SKM-1 (cell line): Measurements from ENCODE around the gene TFB1M.

Experiments used
- DNase-seq: peaks from one replicate; lab custom pipeline; 2025; ENCODE audit not compliant: unreplicated experiment; lab: John Stamatoyannopoulos, UW

Gene TFB1M

DNA sequence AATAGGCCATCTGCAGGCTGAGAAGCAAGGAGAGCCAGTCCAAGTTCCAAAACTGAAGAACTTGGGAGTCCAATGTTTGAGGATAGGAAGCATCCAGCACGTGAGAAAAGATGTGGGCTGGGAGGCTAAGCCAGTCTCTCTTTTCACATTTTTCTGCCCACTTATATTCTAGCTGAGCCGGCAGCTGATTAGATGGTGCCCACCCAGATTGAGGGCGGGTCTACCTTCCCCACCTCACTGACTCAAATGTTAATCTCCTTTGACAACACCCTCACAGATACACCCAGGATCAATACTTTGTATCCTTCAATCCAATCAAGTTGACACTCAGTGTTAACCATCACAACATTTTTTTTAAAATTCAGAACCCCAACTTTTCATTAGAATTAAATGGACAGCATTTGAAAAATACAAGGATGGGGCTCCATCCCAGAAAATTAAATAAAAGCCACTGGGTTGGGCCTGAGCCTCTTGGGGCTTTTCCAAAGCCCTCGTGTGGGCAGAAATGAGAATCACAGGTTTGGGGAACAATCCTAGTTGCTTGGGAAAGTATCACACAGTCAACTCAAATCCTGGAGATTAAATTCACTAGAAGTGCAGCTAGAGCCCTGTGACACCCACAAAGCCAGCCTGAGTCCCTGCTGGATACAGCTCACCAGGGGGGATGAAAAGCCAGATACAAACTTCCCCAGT is 48.3 kb downstream of the TFB1M start:
- no peak for DNase-seq

DNA sequence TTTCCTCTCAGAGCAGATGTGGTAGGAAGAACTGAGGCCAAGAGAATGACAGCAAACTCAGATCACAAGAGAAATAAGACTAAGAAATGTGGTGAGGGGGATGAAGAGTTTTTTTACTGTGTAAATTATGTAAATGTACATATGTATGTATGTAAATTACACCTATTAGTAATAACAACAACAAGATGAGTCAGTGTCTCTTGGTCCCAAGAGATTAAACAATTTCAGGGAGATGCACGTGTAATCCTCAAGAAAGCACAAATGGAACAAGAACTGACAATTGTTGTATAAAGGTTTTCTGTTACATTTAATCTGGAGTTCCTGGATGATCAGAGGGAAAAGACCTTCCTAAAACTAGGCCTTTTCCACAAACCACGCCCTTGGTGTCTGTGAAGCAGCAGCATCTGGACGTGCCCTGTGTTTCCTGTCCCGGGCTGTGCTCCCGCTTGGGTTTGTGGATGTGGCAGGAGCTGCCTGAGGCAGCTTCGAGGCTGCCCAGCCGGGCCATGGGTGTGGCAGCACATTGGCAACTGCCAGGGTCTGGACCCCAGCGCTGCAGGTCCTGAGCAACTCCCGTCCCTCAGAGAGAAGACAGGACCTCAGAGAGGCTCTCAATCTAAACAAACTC is 49.5 kb downstream of the TFB1M start:
- DNase-seq: no peak

- DNase-seq: no peak
Measured at GRCh38 chr6:155263373-155264063, 50.8 kb downstream of the TFB1M start, which contains the start of gene CLDN20. TSS of gene CLDN20 (plus strand) at chr6:155264013. CDS start at chr6:155275720, 11,707 bp downstream.

GRCh38 chr6:155262655-155263054 is 51.6 kb downstream of the TFB1M start:
- DNase-seq: no peak

- DNase-seq: no peak
Measured at GRCh38 chr6:155261111-155261900, 53.0 kb downstream of the TFB1M start.

DNA sequence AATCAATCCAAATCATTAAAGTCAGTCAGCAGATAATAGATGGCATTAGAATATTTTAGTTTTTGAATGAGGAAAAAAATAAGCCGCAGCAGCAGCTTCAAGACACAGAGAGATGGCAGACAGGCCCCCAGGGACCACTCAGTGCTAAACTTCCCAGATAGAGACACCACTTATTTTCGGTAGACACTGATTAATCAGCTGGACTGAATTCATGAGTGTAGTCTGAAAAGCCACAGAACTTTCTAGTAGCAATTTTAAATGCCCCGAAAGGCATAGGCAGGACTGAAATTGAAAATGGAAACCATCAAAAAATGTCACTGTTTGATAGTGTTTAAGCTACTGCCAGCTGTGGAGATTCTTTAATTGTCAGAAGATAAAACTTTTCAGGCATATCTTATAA is 53.6 kb downstream of the TFB1M start:
- DNase-seq: no peak

- no peak for DNase-seq
Measured at GRCh38 chr6:155259897-155260296, 54.4 kb downstream of the TFB1M start.

GRCh38 chr6:155259204-155259603 is 55.1 kb downstream of the TFB1M start:
- DNase-seq: no peak

GRCh38 chr6:155257796-155258195 is 56.5 kb downstream of the TFB1M start:
- no peak for DNase-seq

GRCh38 chr6:155256122-155256795 is 58.0 kb downstream of the TFB1M start:
- DNase-seq: no peak

GRCh38 chr6:155254139-155254538 is 60.1 kb downstream of the TFB1M start:
- DNase-seq: no peak

- DNase-seq: no peak
Measured at GRCh38 chr6:155253337-155253736, 60.9 kb downstream of the TFB1M start.

DNA sequence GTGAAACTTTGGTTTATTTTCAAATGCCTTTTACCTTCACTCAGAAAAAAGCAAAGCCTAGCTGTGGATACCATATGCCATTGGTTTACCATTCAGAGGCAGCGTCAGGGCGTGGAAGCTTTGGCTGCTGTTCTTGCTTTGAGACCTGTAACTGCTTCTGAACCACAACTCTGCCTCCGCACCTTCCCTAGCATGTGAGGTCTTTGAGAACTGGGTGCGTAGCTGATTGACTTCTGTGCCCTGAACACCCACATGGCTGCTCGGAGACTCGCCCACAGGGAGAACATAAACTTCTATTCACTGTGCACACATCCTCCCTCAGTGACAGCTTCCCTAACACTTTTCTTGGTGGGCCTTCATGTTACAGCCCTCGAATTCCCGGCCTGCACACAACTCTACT is 61.7 kb downstream of the TFB1M start:
- DNase-seq: no peak

DNA sequence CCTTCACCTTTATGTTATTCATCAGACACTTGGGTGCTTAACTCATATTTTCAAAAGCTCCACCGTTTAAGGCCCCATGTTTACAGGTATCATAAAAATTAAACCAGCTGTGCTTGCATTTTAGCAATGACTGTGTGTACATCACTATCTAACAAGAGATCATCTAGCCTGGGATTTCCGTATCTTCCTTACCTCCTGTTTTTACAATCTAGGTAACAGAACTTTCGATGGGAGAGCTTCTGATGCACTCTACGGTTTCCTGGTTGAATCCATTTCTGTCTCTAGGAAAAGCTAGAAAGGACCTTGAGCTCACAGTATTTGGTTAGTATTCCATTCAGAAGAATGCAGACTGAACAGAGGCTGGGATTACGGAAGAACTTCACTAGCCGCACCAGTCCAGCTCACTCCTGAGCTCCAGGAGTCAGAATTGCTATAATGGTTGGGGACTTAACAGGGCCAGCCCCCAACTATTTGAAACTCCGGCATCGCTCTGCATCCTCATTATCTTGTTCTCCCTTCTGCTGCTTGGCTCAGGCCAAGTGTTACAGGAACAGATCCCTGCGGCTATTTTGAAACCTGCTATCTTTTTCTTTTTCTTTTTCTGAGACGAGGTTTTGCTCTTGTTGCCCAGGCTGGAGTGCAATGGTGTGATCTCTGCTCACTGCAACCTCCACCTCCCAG is 63.4 kb downstream of the TFB1M start:
- no peak for DNase-seq

DNA sequence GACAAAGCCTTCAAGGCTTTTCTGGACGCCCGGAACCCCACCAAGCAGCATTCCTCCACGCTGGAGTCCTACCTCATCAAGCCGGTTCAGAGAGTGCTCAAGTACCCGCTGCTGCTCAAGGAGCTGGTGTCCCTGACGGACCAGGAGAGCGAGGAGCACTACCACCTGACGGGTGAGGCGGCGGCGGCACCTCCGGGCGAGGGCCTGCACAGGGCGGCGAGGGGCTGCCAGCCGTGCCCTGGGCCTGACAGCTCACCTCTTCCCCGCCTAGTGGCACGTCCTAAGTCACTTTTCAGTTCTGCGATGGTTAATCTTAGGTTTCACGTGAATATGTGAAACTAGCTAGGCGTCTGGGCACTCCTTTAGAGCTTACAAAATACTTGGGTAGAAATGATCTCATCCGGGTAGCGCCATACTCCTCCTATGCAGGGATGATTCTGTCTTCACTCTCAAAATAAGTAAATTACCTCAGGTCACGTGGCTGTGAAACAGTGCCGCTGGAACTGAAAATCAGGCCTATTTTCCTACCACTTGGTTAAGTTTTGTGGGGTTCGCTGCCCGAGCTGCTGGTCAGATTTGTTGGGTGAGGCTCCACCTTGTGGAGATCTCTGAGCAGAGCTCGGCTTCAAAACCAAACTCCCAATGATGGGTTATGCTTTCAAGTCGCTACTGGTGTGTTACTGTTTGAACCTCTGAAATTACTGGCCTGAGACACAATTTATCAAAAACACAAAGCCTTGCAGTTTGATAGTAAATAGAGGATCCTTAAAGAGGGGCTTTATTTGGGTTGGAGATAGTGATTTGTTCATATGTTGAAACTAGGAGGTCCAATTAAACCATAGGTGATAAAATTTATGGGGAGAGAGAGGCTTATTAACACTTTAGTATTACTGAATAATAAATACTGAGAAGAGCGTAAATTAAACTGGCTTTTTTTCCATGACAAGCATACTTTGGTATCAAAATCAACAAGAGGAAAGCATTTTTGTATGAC is 66.0 kb downstream of the TFB1M start:
- no peak for DNase-seq

DNA sequence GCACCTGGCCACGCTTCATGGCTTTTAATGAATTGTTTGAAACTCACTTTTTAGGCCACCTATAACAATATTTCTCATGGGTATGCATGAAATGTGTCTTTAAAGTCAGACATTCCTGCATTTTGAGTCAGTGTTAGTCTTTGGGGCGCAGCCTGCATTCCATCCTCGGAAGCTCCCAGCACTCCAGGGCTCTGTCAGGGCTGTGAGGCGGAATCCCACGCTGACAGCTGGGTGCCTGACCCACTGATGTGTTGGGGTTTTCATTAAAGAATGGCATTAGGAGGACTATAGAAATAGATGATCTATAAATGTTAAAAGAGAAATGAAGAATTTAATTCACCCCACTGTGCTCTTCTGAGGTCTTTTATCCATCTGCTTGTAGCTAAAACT is 66.7 kb downstream of the TFB1M start:
- DNase-seq: no peak

- no peak for DNase-seq
Measured at GRCh38 chr6:155246825-155247224, 67.5 kb downstream of the TFB1M start.

DNA sequence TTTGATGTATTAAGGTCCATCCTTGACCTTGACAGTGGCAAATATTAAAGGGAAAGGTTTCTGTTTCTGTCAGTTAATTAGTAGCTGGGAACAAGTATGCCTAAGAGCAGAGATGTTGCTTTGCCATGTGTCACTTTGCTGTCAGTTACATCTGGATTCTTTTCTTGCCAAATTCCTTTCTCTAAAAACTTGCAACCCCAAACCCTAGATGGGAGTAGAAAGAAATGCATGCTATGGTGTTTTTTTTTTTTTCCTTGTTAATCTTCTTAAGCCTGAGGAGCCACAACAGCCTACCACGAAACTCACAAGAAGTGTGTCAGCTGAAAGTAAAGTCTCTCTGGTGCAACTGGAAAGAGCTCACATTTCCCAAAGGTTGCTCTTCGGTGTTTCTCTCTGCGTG is 68.5 kb downstream of the TFB1M start:
- DNase-seq: no peak

DNA sequence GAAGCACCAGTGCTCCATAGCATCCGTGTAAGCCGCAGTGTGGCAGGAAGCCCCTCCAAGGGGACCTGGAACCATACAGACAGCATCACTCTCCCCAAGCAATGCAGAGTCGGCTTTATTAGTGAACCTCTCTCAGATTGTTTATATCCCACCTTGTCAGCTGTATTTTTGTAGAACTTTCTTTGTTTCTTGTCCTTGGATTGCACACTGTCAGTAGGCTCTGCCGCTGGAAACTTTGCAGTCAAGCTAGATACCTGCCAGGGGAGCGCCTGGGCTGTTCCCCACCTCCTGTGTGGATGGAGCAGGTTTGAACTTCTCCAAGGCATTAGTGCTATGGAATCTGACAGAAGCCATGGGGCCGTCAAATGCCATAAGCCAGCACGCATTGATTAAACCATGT is 69.1 kb downstream of the TFB1M start:
- DNase-seq: no peak
